B cell (primary cell): ENCODE data around the gene RIT1. TPM values are rescaled to one million over a fixed set of nuclear protein-coding genes. Genes with fewer than 3 reads are reported as not detected.

ENCODE experiments used
- ATAC-seq: fragments of 200-7000 bp; cut with Tn5 transposase; one replicate; pipeline ENCODE4 v1.10.0; 2021; ENCODE audit warnings: low read depth, mild to moderate bottlenecking, moderate number of reproducible peaks, moderate library complexity
- CTCF ChIA-PET: fragments of 350-600 bp; sonication (Branson Sonifier 250); formaldehyde crosslinking; loops from one replicate; lab custom pipeline; 2021; ENCODE audit warnings: antibody characterized with exemption, inconsistent platforms; lab: Charles Lee
- POLR2A ChIA-PET: fragments of 350-600 bp; sonication (Branson Sonifier 250); formaldehyde crosslinking; loops from one replicate; lab custom pipeline; 2021; ENCODE audit warnings: antibody characterized with exemption; lab: Charles Lee
- DNase-seq: peaks from one replicate; pipeline ENCODE4 v3.0.0; 2013
- H2AFZ ChIP-seq: 2 replicates; pipeline ENCODE4 v1.6.1; 2012; ENCODE audit warnings: mild to moderate bottlenecking, low read depth, low read length; ENCODE audit not compliant: insufficient read depth, poor library complexity, severe bottlenecking
- H3K27ac ChIP-seq, 2 donors: 1 replicate in 1 of 2; 2 replicates in 1 of 2; pipeline ENCODE4 v1.5.1; 2012 to 2013; ENCODE audit warnings: low read length in 2 of 2, mild to moderate bottlenecking in 2 of 2, moderate library complexity in 1 of 2
- H3K27me3 ChIP-seq, 4 experiments: fragments of 200-600 bp in 1 of 4; sonication (generic) in 1 of 4; replicated peaks in 1 of 4; 1 replicate in 2 of 4; 2 replicates in 2 of 4; pipeline versions ENCODE4 v1.6.1 to v1.7.0; 2013 to 2016; ENCODE audit warnings: low read length in 3 of 4, mild to moderate bottlenecking in 2 of 4, mixed read lengths in 1 of 4, moderate library complexity in 1 of 4; ENCODE audit not compliant: insufficient read depth in 4 of 4, control insufficient read depth in 3 of 4; ENCODE audit errors: control extremely low read depth in 1 of 4
- H3K36me3 ChIP-seq, 2 experiments: replicated peaks in 1 of 2; 1 replicate in 1 of 2; 2 replicates in 1 of 2; pipeline versions ENCODE4 v1.6.1 to v1.7.1; 2013; ENCODE audit warnings: low read length in 1 of 2; ENCODE audit not compliant: insufficient read depth in 2 of 2, control insufficient read depth in 1 of 2; ENCODE audit errors: control extremely low read depth in 1 of 2, extremely low read depth in 1 of 2
- H3K4me1 ChIP-seq, 2 donors: fragments of 200-600 bp in 1 of 2; sonication (generic) in 1 of 2; 1 replicate in 1 of 2; 2 replicates in 1 of 2; pipeline versions ENCODE4 v1.5.1 to v1.6.1; 2013 to 2017; ENCODE audit warnings: low read length in 2 of 2; ENCODE audit not compliant: control insufficient read depth in 2 of 2, insufficient read depth in 2 of 2
- H3K4me2 ChIP-seq: replicated peaks from 2 replicates; pipeline ENCODE3; 2012; ENCODE audit warnings: mild to moderate bottlenecking, low read depth, low read length; ENCODE audit not compliant: poor library complexity, severe bottlenecking
- H3K4me3 ChIP-seq, 5 experiments: fragments of 200-600 bp in 1 of 5; sonication (generic) in 1 of 5; 1 replicate in 3 of 5; 2 replicates in 2 of 5; pipeline versions ENCODE4 v1.5.1 to v1.7.0; 2011 to 2016; ENCODE audit warnings: low read length in 4 of 5, mild to moderate bottlenecking in 4 of 5, low read depth in 2 of 5, control low read depth in 1 of 5, moderate library complexity in 1 of 5; ENCODE audit not compliant: insufficient read depth in 1 of 5; ENCODE audit errors: control extremely low read depth in 1 of 5, extremely low read depth in 1 of 5
- H3K79me2 ChIP-seq: fragments of 200-600 bp; sonication (generic); one replicate; pipeline ENCODE4 v1.6.0; 2016; ENCODE audit warnings: low read length; ENCODE audit not compliant: control insufficient read depth, insufficient read depth
- H3K9ac ChIP-seq: fragments of 200-600 bp; sonication (generic); 2 replicates; pipeline ENCODE4 v1.6.1; 2017; ENCODE audit warnings: mild to moderate bottlenecking, low read length, moderate library complexity
- H3K9me3 ChIP-seq, 3 donors: one replicate each; pipeline versions ENCODE4 v1.6.1 to v1.7.1; 2013; ENCODE audit warnings: low read length in 2 of 3; ENCODE audit not compliant: control insufficient read depth in 2 of 3, insufficient read depth in 1 of 3; ENCODE audit errors: control extremely low read depth in 1 of 3
- H4K20me1 ChIP-seq: 2 replicates; pipeline ENCODE4 v1.6.0; 2012; ENCODE audit warnings: mild to moderate bottlenecking, low read length; ENCODE audit not compliant: insufficient read depth, control insufficient read depth, poor library complexity, severe bottlenecking
- H3K27ac Mint-ChIP-seq: one replicate; pipeline ENCODE4 v1.8.0; 2021; ENCODE audit warnings: mixed read lengths
- H3K27me3 Mint-ChIP-seq: one replicate; pipeline ENCODE4 v1.8.0; 2021; ENCODE audit warnings: mixed read lengths
- H3K4me1 Mint-ChIP-seq: one replicate; pipeline ENCODE4 v1.8.0; 2021; ENCODE audit warnings: mixed read lengths
- H3K4me3 Mint-ChIP-seq: one replicate; pipeline ENCODE4 v1.8.0; 2021; ENCODE audit warnings: mixed read lengths
- H3K9me3 Mint-ChIP-seq: one replicate; pipeline ENCODE4 v1.8.0; 2022; ENCODE audit warnings: mixed read lengths; ENCODE audit not compliant: insufficient read depth
- EZH2 ChIP-seq: IDR thresholded peaks from 2 replicates; pipeline ENCODE4 v1.6.1; 2012; ENCODE audit warnings: borderline replicate concordance, low read depth, mild to moderate bottlenecking, moderate library complexity, low read length; ENCODE audit not compliant: insufficient read depth, poor library complexity, severe bottlenecking
- WGBS: methylation state at CpG from one replicate; pipeline ENCODE4 v1.1.5; 2013; ENCODE audit warnings: missing lambda C conversion rate; ENCODE audit not compliant: insufficient coverage; 5-methylcytosine and 5-hydroxymethylcytosine counted together
- intact Hi-C: fragments of 100-400 bp; cut with micrococcal nuclease; formaldehyde crosslinking; loops from one replicate; pipeline ENCODE4 v1.10.0; 2022
- polyA plus RNA-seq: library from polyadenylated mRNA; depleted of rRNA; stranded (reverse); fragments of >200 nt; gene quantifications from 2 replicates; pipeline ENCODE4 v1.2.3, GENCODE V29; 2012
- total RNA-seq, 2 donors: library from RNA; stranded (reverse); fragments of 120-200 nt in 1 of 2; gene quantifications; 1 replicate in 1 of 2; 2 replicates in 1 of 2; pipeline versions ENCODE4 v1.2.3 to v1.2.4, GENCODE V29; 2013 to 2022
- TF ChIP-seq, protein P1 (sequence below): fragments of 200-600 bp; IDR thresholded peaks from one replicate; pipeline ENCODE4 v1.8.0; 2022; ENCODE audit warnings: antibody characterized with exemption, mild to moderate bottlenecking

Gene RIT1
- total and polyA plus RNA-seq, 2 donors (not counting 1 experiment from before 2014, with no cell fraction given) = 14.2 to 45.7 TPM

DNA sequence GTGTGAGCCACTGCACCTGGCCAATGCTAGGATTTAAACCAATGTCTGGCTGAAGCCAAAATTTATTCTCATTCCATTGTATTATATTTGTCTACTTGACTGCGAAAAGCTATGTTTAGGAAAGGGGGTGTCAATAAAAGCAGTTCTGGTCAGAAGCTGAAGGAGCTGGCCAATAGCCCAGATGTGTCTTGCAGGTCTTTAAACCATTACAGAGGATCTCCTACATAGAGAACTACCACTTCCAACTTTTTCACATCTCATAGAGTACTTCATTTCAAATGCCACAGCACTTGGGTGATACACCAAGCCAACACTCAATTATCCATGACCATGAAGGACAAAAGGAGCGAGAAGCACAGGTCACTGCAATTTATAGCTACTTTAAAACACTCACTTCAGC lies 49.3 kb downstream of the RIT1 start:
- no CpG with 5 or more reads among the region's 2 CpGs for WGBS

GRCh38 chr1:155860970-155861510 lies 50.1 kb downstream of the RIT1 start:
- Mint-ChIP-seq H3K4me1 (peaks cover 27% of the 10 kb centered on the region), H3K4me3 (no peak overlapping the region), H3K27me3 (peaks cover 11% of the 10 kb centered on the region), H3K9me3 (no peaks in the 10 kb centered on the region), H3K27ac (no peak overlapping the region)
- Histone ChIP-seq H3K4me3 (no peak overlapping the region), H3K9me3 (no peaks in the 10 kb centered on the region), H3K79me2 (peaks cover 15% of the 10 kb centered on the region), H3K4me2 (no peak overlapping the region), H2AFZ (peak overlapping the region; percentile 74), H3K27me3 (peaks cover 0 to 4% (median 2%) of the 10 kb centered on the region in 4 experiments), H4K20me1 (no peaks in the 10 kb centered on the region), H3K27ac (no peak overlapping the region), H3K36me3 (no peaks in the 10 kb centered on the region), H3K4me1 (peaks cover 11 to 38% of the 10 kb centered on the region in 2 donors), H3K9ac (no peak overlapping the region)
- no peak for DNase-seq
- ChIA-PET POLR2A (no interaction called here), CTCF (no interaction called here)
- intact Hi-C loops = no loop called here
- TF ChIP-seq, protein P1, sequence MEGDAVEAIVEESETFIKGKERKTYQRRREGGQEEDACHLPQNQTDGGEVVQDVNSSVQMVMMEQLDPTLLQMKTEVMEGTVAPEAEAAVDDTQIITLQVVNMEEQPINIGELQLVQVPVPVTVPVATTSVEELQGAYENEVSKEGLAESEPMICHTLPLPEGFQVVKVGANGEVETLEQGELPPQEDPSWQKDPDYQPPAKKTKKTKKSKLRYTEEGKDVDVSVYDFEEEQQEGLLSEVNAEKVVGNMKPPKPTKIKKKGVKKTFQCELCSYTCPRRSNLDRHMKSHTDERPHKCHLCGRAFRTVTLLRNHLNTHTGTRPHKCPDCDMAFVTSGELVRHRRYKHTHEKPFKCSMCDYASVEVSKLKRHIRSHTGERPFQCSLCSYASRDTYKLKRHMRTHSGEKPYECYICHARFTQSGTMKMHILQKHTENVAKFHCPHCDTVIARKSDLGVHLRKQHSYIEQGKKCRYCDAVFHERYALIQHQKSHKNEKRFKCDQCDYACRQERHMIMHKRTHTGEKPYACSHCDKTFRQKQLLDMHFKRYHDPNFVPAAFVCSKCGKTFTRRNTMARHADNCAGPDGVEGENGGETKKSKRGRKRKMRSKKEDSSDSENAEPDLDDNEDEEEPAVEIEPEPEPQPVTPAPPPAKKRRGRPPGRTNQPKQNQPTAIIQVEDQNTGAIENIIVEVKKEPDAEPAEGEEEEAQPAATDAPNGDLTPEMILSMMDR = no peak
- TF ChIP-seq EZH2 = no peak
- WGBS = no CpG with 5 or more reads among the region's 2 CpGs
- ATAC-seq = no peak

More for the DNA sequence above, 49.3 kb downstream of the RIT1 start:
- Mint-ChIP-seq H3K27me3 (peaks cover 11% of the 10 kb centered on the region), H3K27ac (no peak overlapping the region), H3K9me3 (no peaks in the 10 kb centered on the region), H3K4me1 (peaks cover 23% of the 10 kb centered on the region), H3K4me3 (no peak overlapping the region)
- Histone ChIP-seq H3K36me3 (no peaks in the 10 kb centered on the region), H3K4me2 (no peak overlapping the region), H3K27ac (no peak overlapping the region), H4K20me1 (no peaks in the 10 kb centered on the region), H3K9ac (no peak overlapping the region), H3K9me3 (no peaks in the 10 kb centered on the region), H3K4me3 (no peak overlapping the region), H2AFZ (no peak overlapping the region), H3K4me1 (peaks cover 4 to 30% of the 10 kb centered on the region in 2 donors), H3K79me2 (peaks cover 7% of the 10 kb centered on the region), H3K27me3 (peaks cover 0 to 4% (median 2%) of the 10 kb centered on the region in 4 experiments)
- TF ChIP-seq EZH2 = no peak
- TF ChIP-seq, protein P1 = no peak
- ChIA-PET POLR2A (no interaction called here), CTCF (interaction anchor here (0.7 to 0.9 kb wide), 3 partner anchors 16 to 76 kb away, joined by 3 read pairs; no protein-coding TSS in a partner anchor)
- intact Hi-C loops = no loop called here
- DNase-seq (no peak), ATAC-seq (no peak)
